ENCODE measurements around the gene PRR22.

- TF ChIP-seq CTCF (IDR thresholded peaks at IDR 0.05; ENCODE audit: low read length): no peak
- TF ChIP-seq EZH2phosphoT487 (IDR thresholded peaks at IDR 0.05; ENCODE audit: low read length): no peak
Observed at GRCh38 chr19:5742051-5742450, 42.5 kb downstream of the PRR22 start.
